Liver (tissue), 9 donors: ENCODE results near the gene TRERF1. TPM values are rescaled to one million over a fixed set of nuclear protein-coding genes. Genes with fewer than 3 reads are reported as not detected.

ENCODE experiments used
- DNase-seq: peaks from one replicate; pipeline ENCODE4 v3.0.0-alpha.2; 2017; ENCODE audit warnings: low spot score
- H3K27ac ChIP-seq, 2 donors: one replicate each; pipeline ENCODE4 v1.7.0; 2013; ENCODE audit warnings: inconsistent platforms in 2 of 2, low read length in 2 of 2, control low read depth in 1 of 2, low read depth in 1 of 2, mild to moderate bottlenecking in 1 of 2
- H3K27me3 ChIP-seq, 4 donors: one replicate each; pipeline versions ENCODE4 v1.6.1 to v1.7.0; 2013; ENCODE audit warnings: low read length in 3 of 4, inconsistent platforms in 1 of 4, mild to moderate bottlenecking in 1 of 4, moderate library complexity in 1 of 4; ENCODE audit not compliant: control insufficient read depth in 4 of 4, insufficient read depth in 4 of 4
- H3K36me3 ChIP-seq, 4 donors: one replicate each; pipeline versions ENCODE4 v1.6.1 to v1.7.0; 2013; ENCODE audit warnings: low read length in 3 of 4, mild to moderate bottlenecking in 3 of 4, low read depth in 1 of 4, moderate library complexity in 1 of 4; ENCODE audit not compliant: control insufficient read depth in 4 of 4, insufficient read depth in 3 of 4
- H3K4me1 ChIP-seq, 4 donors: one replicate each; pipeline versions ENCODE4 v1.6.1 to v1.7.0; 2013; ENCODE audit warnings: low read length in 3 of 4, mild to moderate bottlenecking in 3 of 4, moderate library complexity in 1 of 4; ENCODE audit not compliant: control insufficient read depth in 4 of 4, insufficient read depth in 4 of 4
- H3K4me3 ChIP-seq, 3 donors: one replicate each; pipeline versions ENCODE4 v1.6.1 to v1.7.0; 2013; ENCODE audit warnings: low read length in 3 of 3, control low read depth in 1 of 3, low read depth in 1 of 3, mild to moderate bottlenecking in 1 of 3
- H3K9ac ChIP-seq, 2 donors: one replicate each; pipeline ENCODE4 v1.7.0; 2013; ENCODE audit warnings: low read length in 2 of 2, mild to moderate bottlenecking in 2 of 2, moderate library complexity in 2 of 2, control low read depth in 1 of 2, low read depth in 1 of 2
- H3K9me3 ChIP-seq, 4 donors: one replicate each; pipeline versions ENCODE4 v1.6.1 to v1.7.0; 2013; ENCODE audit warnings: low read length in 3 of 4; ENCODE audit not compliant: control insufficient read depth in 4 of 4
- ATF3 ChIP-seq: IDR thresholded peaks from 2 replicates; pipeline ENCODE4 v1.6.1; 2016; ENCODE audit warnings: antibody characterized with exemption
- CTCF ChIP-seq: fragments of 150-350 bp; IDR thresholded peaks from 2 replicates; pipeline ENCODE4 v1.5.1; 2017; ENCODE audit warnings: improper control_type of control experiment, low read depth, low read length; ENCODE audit not compliant: missing input control
- EGR1 ChIP-seq, 2 donors: IDR thresholded peaks; 2 replicates each; pipeline ENCODE4 v1.6.1; 2016 to 2018; ENCODE audit warnings: antibody characterized with exemption in 2 of 2, low read depth in 2 of 2
- FOXA1 ChIP-seq: IDR thresholded peaks from 2 replicates; pipeline ENCODE4 v1.6.1; 2016; ENCODE audit warnings: antibody characterized with exemption
- FOXA2 ChIP-seq: IDR thresholded peaks from 2 replicates; pipeline ENCODE4 v1.6.1; 2016; ENCODE audit warnings: antibody characterized with exemption
- GABPA ChIP-seq, 2 donors: IDR thresholded peaks in 1 of 2; conservative IDR thresholded peaks in 1 of 2; 2 replicates each; pipeline ENCODE4 v1.6.1; 2016; ENCODE audit warnings: antibody characterized with exemption in 2 of 2, mild to moderate bottlenecking in 1 of 2, moderate library complexity in 1 of 2
- HNF4A ChIP-seq, 2 donors: conservative IDR thresholded peaks; 2 replicates each; pipeline ENCODE4 v1.6.1; 2016; ENCODE audit warnings: antibody characterized with exemption in 2 of 2, mild to moderate bottlenecking in 2 of 2
- JUND ChIP-seq, 2 donors: IDR thresholded peaks; 2 replicates each; pipeline ENCODE4 v1.6.1; 2016; ENCODE audit warnings: antibody characterized with exemption in 2 of 2
- RAD21 ChIP-seq, 2 donors: IDR thresholded peaks; 2 replicates each; pipeline ENCODE4 v1.6.1; 2016; ENCODE audit warnings: antibody characterized with exemption in 2 of 2, mild to moderate bottlenecking in 2 of 2
- REST ChIP-seq: IDR thresholded peaks from 2 replicates; pipeline ENCODE4 v1.6.1; 2016; ENCODE audit warnings: antibody characterized with exemption, mild to moderate bottlenecking
- RXRA ChIP-seq, 2 donors: IDR thresholded peaks; 2 replicates each; pipeline ENCODE4 v1.6.1; 2017 to 2018; ENCODE audit warnings: antibody characterized with exemption in 2 of 2, mild to moderate bottlenecking in 1 of 2
- YY1 ChIP-seq: IDR thresholded peaks from 2 replicates; pipeline ENCODE4 v1.6.1; 2016; ENCODE audit warnings: antibody characterized with exemption, mild to moderate bottlenecking
- ZBTB33 ChIP-seq: IDR thresholded peaks from 2 replicates; pipeline ENCODE4 v1.6.1; 2016; ENCODE audit warnings: antibody characterized with exemption
- WGBS: extraction: QIAGEN DNeasy Blood & Tissue Kit; methylation state at CpG from one replicate; pipeline ENCODE4 v1.1.7; 2013; 5-methylcytosine and 5-hydroxymethylcytosine counted together
- polyA plus RNA-seq, 2 donors: library from polyadenylated mRNA; stranded (reverse) in 1 of 2; unstranded in 1 of 2; fragments of 200-250 nt in 1 of 2; fragments of >200 nt in 1 of 2; fragmentation: Nextera tagmentation in 1 of 2; extraction: Ambion mirVana in 1 of 2; gene quantifications; one replicate each; pipeline versions ENCODE4 v1.2.1 to v1.2.3, GENCODE V29; 2013 to 2015
- total RNA-seq, 2 donors: library from RNA; depleted of rRNA; stranded (reverse); fragments of >200 nt; gene quantifications; one replicate each; pipeline ENCODE4 v1.2.3, GENCODE V29; 2014
- donor health status: healthy.
- donor health status: healthy.
- donor health status: healthy.
- donor health status: healthy.
- donor health status: healthy.

TRERF1 gene
- total and polyA plus RNA-seq, 4 donors, result 0.33 to 1.3 (median 0.68) TPM

- H3K36me3 ChIP-seq, result no peaks in the 10 kb centered on the region
- H3K9me3 ChIP-seq, result no peaks in the 10 kb centered on the region
- no peaks in the 10 kb centered on the region for H3K27me3 ChIP-seq
- no peak overlapping the region for H3K4me3 ChIP-seq
- TF ChIP-seq ZBTB33, result no peak
- no peak overlapping the region for H3K9ac ChIP-seq
- WGBS, result 86% methylated on average over 6 of the region's 6 CpGs
- no peak for DNase-seq
- no peak overlapping the region for H3K27ac ChIP-seq
- H3K4me1 ChIP-seq, result no peaks in the 10 kb centered on the region
Measured at GRCh38 chr6:42269553-42269952, 182.2 kb downstream of the TRERF1 start.

- 97% methylated on average over 7 of the region's 7 CpGs for WGBS
- no peaks in the 10 kb centered on the region for H3K9me3 ChIP-seq
- H3K27me3 ChIP-seq, result no peaks in the 10 kb centered on the region
- DNase-seq, result no peak
- no peaks in the 10 kb centered on the region for H3K36me3 ChIP-seq
- TF ChIP-seq JUND (IDR thresholded peaks at IDR 0.05), result no peak
- TF ChIP-seq REST, result no peak
- TF ChIP-seq FOXA2, result no peak
- TF ChIP-seq RXRA (IDR thresholded peaks at IDR 0.05), result no peak
- H3K9ac ChIP-seq, result no peak overlapping the region
- no peak overlapping the region for H3K27ac ChIP-seq
- no peaks in the 10 kb centered on the region for H3K4me1 ChIP-seq
- no peak overlapping the region for H3K4me3 ChIP-seq
Measured at GRCh38 chr6:42268835-42269204, 182.9 kb downstream of the TRERF1 start.

- H3K9me3 ChIP-seq, result no peaks in the 10 kb centered on the region
- H3K27me3 ChIP-seq, result no peaks in the 10 kb centered on the region
- no peaks in the 10 kb centered on the region for H3K4me1 ChIP-seq
- no peak for DNase-seq
- no peak overlapping the region for H3K9ac ChIP-seq
- H3K4me3 ChIP-seq, result no peak overlapping the region
- WGBS, result 95% methylated on average over 14 of the region's 14 CpGs
- no peak overlapping the region for H3K27ac ChIP-seq
- H3K36me3 ChIP-seq, result no peaks in the 10 kb centered on the region
- TF ChIP-seq HNF4A (conservative IDR thresholded peaks at IDR 0.05) (no peak), REST (no peak), YY1 (no peak), EGR1 (IDR thresholded peaks at IDR 0.05; ENCODE audit: low read depth in 2 of 2) (no peak), ATF3 (no peak), FOXA2 (no peak), CTCF (no peak), GABPA (IDR thresholded peaks at IDR 0.05 in 1 of 2, conservative IDR thresholded peaks at IDR 0.05 in 1 of 2) (no peak), RAD21 (IDR thresholded peaks at IDR 0.05) (no peak), RXRA (IDR thresholded peaks at IDR 0.05) (no peak), JUND (IDR thresholded peaks at IDR 0.05) (no peak), FOXA1 (no peak)
Measured at GRCh38 chr6:42268016-42268834, 183.5 kb downstream of the TRERF1 start.
